ENCODE results near the gene TLK1. TPM values are rescaled to one million over a fixed set of nuclear protein-coding genes. Genes with fewer than 3 reads are reported as not detected.
A peak's percentile ranks its signal among the peaks of the same experiment; 100 is the strongest.

TLK1 gene
- total and polyA plus RNA-seq, 12 donors, result 5.8 to 41.8 (median 31.1) TPM

GRCh38 chr2:171149986-171150693 lies 10.6 kb downstream of the TLK1 start:
- Histone ChIP-seq H3K4me3 (no peak overlapping the region), H3K4me1 (peaks cover 0 to 46% (median 24%) of the 10 kb centered on the region in 9 donors), H3K27me3 (no peaks in the 10 kb centered on the region), H3K27ac (no peak overlapping the region), H3K9me3 (no peaks in the 10 kb centered on the region), H3K36me3 (no peaks in the 10 kb centered on the region)
- intact Hi-C loops (cut with DNase I), result loop anchor here in 3 of 10 donors (5.0 to 10.0 kb wide), 3 partner anchors 65 to 265 kb away; no protein-coding TSS in a partner anchor
- no peak for TF ChIP-seq CTCF (IDR thresholded peaks at IDR 0.05)
- WGBS, 2 donors, result 93 to 96% methylated on average over 4 of the region's 4 CpGs
- DNase-seq, result no peak
- ATAC-seq, result no peak

GRCh38 chr2:171149171-171149938 lies 11.3 kb downstream of the TLK1 start:
- intact Hi-C loops (cut with DNase I), result loop anchor here in 1 of 10 donors (5.0 kb wide), 1 partner anchor 187 kb away; no protein-coding TSS in a partner anchor
- Histone ChIP-seq H3K27ac (no peak overlapping the region), H3K4me1 (peaks cover 0 to 46% (median 23%) of the 10 kb centered on the region in 9 donors), H3K4me3 (no peak overlapping the region), H3K27me3 (no peaks in the 10 kb centered on the region), H3K36me3 (no peaks in the 10 kb centered on the region), H3K9me3 (no peaks in the 10 kb centered on the region)
- no peak for TF ChIP-seq CTCF (IDR thresholded peaks at IDR 0.05)
- ATAC-seq, result no peak
- DNase-seq, result no peak
- WGBS, 2 donors, result 98 to 99% methylated on average over 3 of the region's 3 CpGs

GRCh38 chr2:171147081-171147480 lies 13.6 kb downstream of the TLK1 start:
- WGBS, 2 donors, result 67 to 73% methylated on average over 2 of the region's 2 CpGs
- DNase-seq, result no peak
- intact Hi-C loops (cut with DNase I), result loop anchor here in 1 of 10 donors (5.0 kb wide), 1 partner anchor 185 kb away; no protein-coding TSS in a partner anchor
- Histone ChIP-seq H3K9me3 (no peaks in the 10 kb centered on the region), H3K4me3 (no peak overlapping the region), H3K36me3 (no peaks in the 10 kb centered on the region), H3K4me1 (peaks cover 0 to 50% (median 19%) of the 10 kb centered on the region in 9 donors), H3K27me3 (no peaks in the 10 kb centered on the region), H3K27ac (peak overlapping the region in 4 of 10 donors; percentile 12 to 49 (median 28))
- no peak for ATAC-seq
- TF ChIP-seq CTCF (IDR thresholded peaks at IDR 0.05), result no peak

- TF ChIP-seq CTCF (IDR thresholded peaks at IDR 0.05), result no peak
These were observed 14.1 kb downstream of the TLK1 start for GRCh38 chr2:171146633-171147032.

More at GRCh38 chr2:171146633-171147032, 14.1 kb downstream of the TLK1 start:
- DNase-seq, result no peak
- no peaks in the 10 kb centered on the region for H3K27me3 ChIP-seq
- peaks cover 0 to 53% (median 21%) of the 10 kb centered on the region in 9 donors for H3K4me1 ChIP-seq
- H3K36me3 ChIP-seq, result no peaks in the 10 kb centered on the region
- peak overlapping the region in 5 of 10 donors; percentile 12 to 49 (median 20) for H3K27ac ChIP-seq
- intact Hi-C loops (cut with DNase I), result loop anchor here in 1 of 10 donors (5.0 kb wide), 1 partner anchor 184 kb away; no protein-coding TSS in a partner anchor
- WGBS, 2 donors, result 60 to 77% methylated on average over 1 of the region's 1 CpG
- H3K4me3 ChIP-seq, result no peak overlapping the region
- no peaks in the 10 kb centered on the region for H3K9me3 ChIP-seq
- ATAC-seq, result peak in 1 of 8 donors; percentile 52

Measured in heart right ventricle (tissue), 16 donors.